Glutamatergic neuron (in vitro differentiated cells): ENCODE data around the gene GLMN. TPM values are rescaled to one million over a fixed set of nuclear protein-coding genes. Genes with fewer than 3 reads are reported as not detected.
A peak's percentile ranks its signal among the peaks of the same experiment; 100 is the strongest.

Experiments used
- DNase-seq: peaks from one replicate; pipeline ENCODE4 v3.0.0; 2022
- H3K27ac Mint-ChIP-seq: one replicate; pipeline ENCODE4 v1.8.0; 2020; ENCODE audit warnings: mild to moderate bottlenecking, mixed read lengths, inconsistent platforms; ENCODE audit not compliant: unreplicated experiment
- H3K27me3 Mint-ChIP-seq: one replicate; pipeline ENCODE4 v1.8.0; 2020; ENCODE audit warnings: mild to moderate bottlenecking, moderate library complexity, mixed read lengths, inconsistent platforms; ENCODE audit not compliant: unreplicated experiment
- H3K36me3 Mint-ChIP-seq: one replicate; pipeline ENCODE4 v1.8.0; 2020; ENCODE audit warnings: mild to moderate bottlenecking, mixed read lengths, inconsistent platforms; ENCODE audit not compliant: unreplicated experiment
- H3K4me1 Mint-ChIP-seq: one replicate; pipeline ENCODE4 v1.8.0; 2020; ENCODE audit warnings: mild to moderate bottlenecking, low read depth, mixed read lengths, inconsistent platforms; ENCODE audit not compliant: unreplicated experiment
- H3K4me3 Mint-ChIP-seq: one replicate; pipeline ENCODE4 v1.8.0; 2020; ENCODE audit warnings: mild to moderate bottlenecking, mixed read lengths, inconsistent platforms; ENCODE audit not compliant: unreplicated experiment
- H3K9me3 Mint-ChIP-seq: one replicate; pipeline ENCODE4 v1.8.0; 2020; ENCODE audit warnings: mild to moderate bottlenecking, moderate library complexity, mixed read lengths, inconsistent platforms; ENCODE audit not compliant: unreplicated experiment
- CTCF ChIP-seq: fragments of 200-600 bp; sonication (generic); IDR thresholded peaks from one replicate; pipeline ENCODE4 v1.5.0; 2021; ENCODE audit not compliant: partially characterized antibody, unreplicated experiment
- total RNA-seq: library from RNA; stranded (reverse); fragmentation: NEBNext Ultra II Directional; extraction: Animal tissue kit (Norgen Biotek cat#: 25700); gene quantifications from one replicate; pipeline ENCODE4 v1.2.1, GENCODE V29; 2021; ENCODE audit not compliant: unreplicated experiment

Gene GLMN
- total RNA-seq, 1 donor from 2014 or later = 9.6 TPM

GRCh38 chr1:92314024-92314423 lies 15.2 kb upstream of the GLMN start:
- H3K27me3 Mint-ChIP-seq = no peaks in the 10 kb centered on the region
- no peaks in the 10 kb centered on the region for H3K4me1 Mint-ChIP-seq
- DNase-seq = no peak
- no peaks in the 10 kb centered on the region for H3K36me3 Mint-ChIP-seq
- H3K9me3 Mint-ChIP-seq = peaks cover 2% of the 10 kb centered on the region
- no peak for TF ChIP-seq CTCF
- no peak overlapping the region for H3K4me3 Mint-ChIP-seq
- no peak overlapping the region for H3K27ac Mint-ChIP-seq

- Mint-ChIP-seq H3K36me3 (no peaks in the 10 kb centered on the region), H3K4me3 (no peak overlapping the region), H3K4me1 (no peaks in the 10 kb centered on the region)
Measured at GRCh38 chr1:92310185-92310597, 11.4 kb upstream of the GLMN start.

GRCh38 chr1:92307980-92308379 lies 9.2 kb upstream of the GLMN start:
- Mint-ChIP-seq H3K4me3 (no peak overlapping the region), H3K36me3 (no peaks in the 10 kb centered on the region), H3K27me3 (peaks cover 1% of the 10 kb centered on the region), H3K27ac (no peak overlapping the region), H3K4me1 (no peaks in the 10 kb centered on the region), H3K9me3 (no peaks in the 10 kb centered on the region)
- no peak for TF ChIP-seq CTCF
- no peak for DNase-seq

More at GRCh38 chr1:92310185-92310597, 11.4 kb upstream of the GLMN start:
- no peak for DNase-seq
- Mint-ChIP-seq H3K27me3 (peaks cover 1% of the 10 kb centered on the region), H3K9me3 (peaks cover 2% of the 10 kb centered on the region), H3K27ac (no peak overlapping the region)
- peak; percentile 74 for TF ChIP-seq CTCF

GRCh38 chr1:92306020-92306419 lies 7.2 kb upstream of the GLMN start:
- Mint-ChIP-seq H3K4me3 (no peak overlapping the region), H3K36me3 (no peaks in the 10 kb centered on the region), H3K27ac (no peak overlapping the region), H3K27me3 (peaks cover 1% of the 10 kb centered on the region), H3K9me3 (no peaks in the 10 kb centered on the region), H3K4me1 (no peaks in the 10 kb centered on the region)
- TF ChIP-seq CTCF = no peak
- DNase-seq = no peak

- Mint-ChIP-seq H3K4me3 (no peak overlapping the region), H3K27ac (no peak overlapping the region), H3K36me3 (no peaks in the 10 kb centered on the region)
Measured at GRCh38 chr1:92301021-92301420, 2.2 kb upstream of the GLMN start.

More at GRCh38 chr1:92301021-92301420, 2.2 kb upstream of the GLMN start:
- no peaks in the 10 kb centered on the region for H3K27me3 Mint-ChIP-seq
- no peaks in the 10 kb centered on the region for H3K9me3 Mint-ChIP-seq
- no peak for TF ChIP-seq CTCF
- DNase-seq = no peak
- H3K4me1 Mint-ChIP-seq = no peaks in the 10 kb centered on the region
